ENCODE data around the gene TNFSF10.
A peak's percentile ranks its signal among the peaks of the same experiment; 100 is the strongest.

- TF ChIP-seq OSR1 (CRISPR knock-in tag; IDR thresholded peaks at IDR 0.05): no peak
- no peak for TF ChIP-seq GLIS3 (CRISPR knock-in tag; IDR thresholded peaks at IDR 0.05)
- no peak for TF ChIP-seq TCF4 (CRISPR knock-in tag; IDR thresholded peaks at IDR 0.05; ENCODE audit: borderline replicate concordance)
- no peak for TF ChIP-seq PATZ1 (CRISPR knock-in tag; IDR thresholded peaks at IDR 0.05; ENCODE audit: borderline replicate concordance)
- TF ChIP-seq PPARA (CRISPR knock-in tag; IDR thresholded peaks at IDR 0.05; ENCODE audit: borderline replicate concordance): no peak
- TF ChIP-seq TOX (CRISPR knock-in tag; IDR thresholded peaks at IDR 0.05; ENCODE audit: borderline replicate concordance): no peak
- no peak for TF ChIP-seq ESRRG (CRISPR knock-in tag; IDR thresholded peaks at IDR 0.05)
- no peak for TF ChIP-seq SNAI2 (CRISPR knock-in tag; IDR thresholded peaks at IDR 0.05)
- no peak for TF ChIP-seq ZC3H10 (CRISPR knock-in tag; IDR thresholded peaks at IDR 0.05)
- no peak for TF ChIP-seq ZFP30 (CRISPR knock-in tag; IDR thresholded peaks at IDR 0.05)
- no peak for TF ChIP-seq ARNTL (CRISPR knock-in tag; IDR thresholded peaks at IDR 0.05; ENCODE audit: borderline replicate concordance, low read depth)
- TF ChIP-seq CREB5 (CRISPR knock-in tag; IDR thresholded peaks at IDR 0.05; ENCODE audit: low read depth): no peak
- 0 out of 2 replicates have a peak, but pooled peaks have one; percentile 40 for TF ChIP-seq RARB (CRISPR knock-in tag; IDR thresholded peaks at IDR 0.05)
Measured at GRCh38 chr3:172562871-172563865, 39.9 kb upstream of the TNFSF10 start.
